ENCODE results near the gene PDS5B. TPM values are rescaled to one million over a fixed set of nuclear protein-coding genes. Genes with fewer than 3 reads are reported as not detected.

Gene PDS5B
- total and polyA plus RNA-seq, 2 experiments from 2014 or later, result 43.9 to 46.5 TPM

DNA sequence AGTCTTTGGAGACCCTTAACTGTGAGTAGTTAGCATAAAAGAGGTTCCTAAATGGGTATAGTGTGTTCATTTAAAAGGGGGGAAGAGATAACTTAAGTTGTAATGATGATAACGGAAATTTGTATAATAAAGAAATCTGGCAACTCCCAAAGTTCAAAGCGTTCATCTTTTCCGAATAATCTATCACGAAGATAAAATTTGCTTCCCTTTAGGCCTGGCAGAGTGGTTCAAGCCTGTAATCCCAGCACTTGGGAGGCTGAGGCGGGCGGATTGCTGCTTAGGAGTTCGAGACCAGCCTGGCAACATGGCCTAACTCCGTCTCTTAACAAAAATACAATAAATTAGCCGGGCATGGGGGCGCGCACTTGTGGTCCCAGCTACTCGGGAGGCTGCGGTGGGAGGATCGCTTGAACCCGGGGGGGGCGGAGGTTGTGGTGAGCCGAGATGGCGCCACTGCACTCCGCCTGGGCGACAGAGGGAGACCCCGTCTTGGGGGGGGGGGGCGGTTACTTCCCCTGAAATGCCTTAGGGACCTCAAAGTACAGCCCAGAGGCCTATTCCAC, 48.6 kb upstream of the PDS5B start:
- Histone ChIP-seq H4K20me1 (replicated peaks; ENCODE audit: insufficient read depth) (no peaks in the 10 kb centered on the region; the same call in none of the 2 replicates), H2AFZ (peak overlapping the region; percentile 40; the same call in 1 of the 2 replicates), H3K4me3 (peak overlapping the region; percentile 72), H3F3A (replicated peaks; ENCODE audit: low read depth) (no peaks in the 10 kb centered on the region), H3K27me3 (ENCODE audit: insufficient read depth) (no peaks in the 10 kb centered on the region), H3K27ac (ENCODE audit: low read depth) (peak overlapping the region; percentile 92), H3K36me3 (ENCODE audit: insufficient read depth) (peaks cover 16% of the 10 kb centered on the region; the same call in 1 of the 2 replicates), H3K4me1 (ENCODE audit: insufficient read depth) (peaks cover 5% of the 10 kb centered on the region), H3K9me2 (ENCODE audit: insufficient read depth) (no peaks in the 10 kb centered on the region), H3K79me2 (replicated peaks; ENCODE audit: insufficient read depth) (peaks cover 55% of the 10 kb centered on the region), H3K4me2 (peak overlapping the region; percentile 80)
- Mint-ChIP-seq H3K36me3 (ENCODE audit: low read depth) (peaks cover 34% of the 10 kb centered on the region), H3K4me1 (peaks cover 19% of the 10 kb centered on the region), H3K4me3 (peak overlapping the region; percentile 96), H3K27me3 (ENCODE audit: insufficient read depth, low read depth, poor library complexity) (no peaks in the 10 kb centered on the region), H3K27ac (peak overlapping the region; percentile 97), H3K9me3 (no peaks in the 10 kb centered on the region; the same call in 2 of the 3 replicates)
- TF ChIP-seq ZNF114 (CRISPR knock-in tag; IDR thresholded peaks at IDR 0.05) (no peak), NANOG (IDR thresholded peaks at IDR 0.05; ENCODE audit: borderline replicate concordance) (no peak), EZH2 (IDR thresholded peaks at IDR 0.05; ENCODE audit: low read depth, unreplicated experiment) (no peak), EZH2phosphoT487 (IDR thresholded peaks at IDR 0.05; ENCODE audit: unreplicated experiment) (no peak), CREB1 (CRISPR knock-in tag; IDR thresholded peaks at IDR 0.05; ENCODE audit: low read depth) (no peak), JUNB (IDR thresholded peaks at IDR 0.05; ENCODE audit: unreplicated experiment) (no peak), STAT1 (IDR thresholded peaks at IDR 0.05; ENCODE audit: unreplicated experiment) (no peak), POLR2AphosphoS5 (IDR thresholded peaks at IDR 0.05; ENCODE audit: low read depth) (no peak), ZNF331 (CRISPR knock-in tag; IDR thresholded peaks at IDR 0.05; ENCODE audit: low read depth) (no peak)
- TF ChIP-seq, protein P1, sequence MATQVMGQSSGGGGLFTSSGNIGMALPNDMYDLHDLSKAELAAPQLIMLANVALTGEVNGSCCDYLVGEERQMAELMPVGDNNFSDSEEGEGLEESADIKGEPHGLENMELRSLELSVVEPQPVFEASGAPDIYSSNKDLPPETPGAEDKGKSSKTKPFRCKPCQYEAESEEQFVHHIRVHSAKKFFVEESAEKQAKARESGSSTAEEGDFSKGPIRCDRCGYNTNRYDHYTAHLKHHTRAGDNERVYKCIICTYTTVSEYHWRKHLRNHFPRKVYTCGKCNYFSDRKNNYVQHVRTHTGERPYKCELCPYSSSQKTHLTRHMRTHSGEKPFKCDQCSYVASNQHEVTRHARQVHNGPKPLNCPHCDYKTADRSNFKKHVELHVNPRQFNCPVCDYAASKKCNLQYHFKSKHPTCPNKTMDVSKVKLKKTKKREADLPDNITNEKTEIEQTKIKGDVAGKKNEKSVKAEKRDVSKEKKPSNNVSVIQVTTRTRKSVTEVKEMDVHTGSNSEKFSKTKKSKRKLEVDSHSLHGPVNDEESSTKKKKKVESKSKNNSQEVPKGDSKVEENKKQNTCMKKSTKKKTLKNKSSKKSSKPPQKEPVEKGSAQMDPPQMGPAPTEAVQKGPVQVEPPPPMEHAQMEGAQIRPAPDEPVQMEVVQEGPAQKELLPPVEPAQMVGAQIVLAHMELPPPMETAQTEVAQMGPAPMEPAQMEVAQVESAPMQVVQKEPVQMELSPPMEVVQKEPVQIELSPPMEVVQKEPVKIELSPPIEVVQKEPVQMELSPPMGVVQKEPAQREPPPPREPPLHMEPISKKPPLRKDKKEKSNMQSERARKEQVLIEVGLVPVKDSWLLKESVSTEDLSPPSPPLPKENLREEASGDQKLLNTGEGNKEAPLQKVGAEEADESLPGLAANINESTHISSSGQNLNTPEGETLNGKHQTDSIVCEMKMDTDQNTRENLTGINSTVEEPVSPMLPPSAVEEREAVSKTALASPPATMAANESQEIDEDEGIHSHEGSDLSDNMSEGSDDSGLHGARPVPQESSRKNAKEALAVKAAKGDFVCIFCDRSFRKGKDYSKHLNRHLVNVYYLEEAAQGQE (IDR thresholded peaks at IDR 0.05; ENCODE audit: unreplicated experiment), result no peak
- TF ChIP-seq, protein P2, sequence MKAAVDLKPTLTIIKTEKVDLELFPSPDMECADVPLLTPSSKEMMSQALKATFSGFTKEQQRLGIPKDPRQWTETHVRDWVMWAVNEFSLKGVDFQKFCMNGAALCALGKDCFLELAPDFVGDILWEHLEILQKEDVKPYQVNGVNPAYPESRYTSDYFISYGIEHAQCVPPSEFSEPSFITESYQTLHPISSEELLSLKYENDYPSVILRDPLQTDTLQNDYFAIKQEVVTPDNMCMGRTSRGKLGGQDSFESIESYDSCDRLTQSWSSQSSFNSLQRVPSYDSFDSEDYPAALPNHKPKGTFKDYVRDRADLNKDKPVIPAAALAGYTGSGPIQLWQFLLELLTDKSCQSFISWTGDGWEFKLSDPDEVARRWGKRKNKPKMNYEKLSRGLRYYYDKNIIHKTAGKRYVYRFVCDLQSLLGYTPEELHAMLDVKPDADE (IDR thresholded peaks at IDR 0.05), result no peak
- TF ChIP-seq, protein P3, sequence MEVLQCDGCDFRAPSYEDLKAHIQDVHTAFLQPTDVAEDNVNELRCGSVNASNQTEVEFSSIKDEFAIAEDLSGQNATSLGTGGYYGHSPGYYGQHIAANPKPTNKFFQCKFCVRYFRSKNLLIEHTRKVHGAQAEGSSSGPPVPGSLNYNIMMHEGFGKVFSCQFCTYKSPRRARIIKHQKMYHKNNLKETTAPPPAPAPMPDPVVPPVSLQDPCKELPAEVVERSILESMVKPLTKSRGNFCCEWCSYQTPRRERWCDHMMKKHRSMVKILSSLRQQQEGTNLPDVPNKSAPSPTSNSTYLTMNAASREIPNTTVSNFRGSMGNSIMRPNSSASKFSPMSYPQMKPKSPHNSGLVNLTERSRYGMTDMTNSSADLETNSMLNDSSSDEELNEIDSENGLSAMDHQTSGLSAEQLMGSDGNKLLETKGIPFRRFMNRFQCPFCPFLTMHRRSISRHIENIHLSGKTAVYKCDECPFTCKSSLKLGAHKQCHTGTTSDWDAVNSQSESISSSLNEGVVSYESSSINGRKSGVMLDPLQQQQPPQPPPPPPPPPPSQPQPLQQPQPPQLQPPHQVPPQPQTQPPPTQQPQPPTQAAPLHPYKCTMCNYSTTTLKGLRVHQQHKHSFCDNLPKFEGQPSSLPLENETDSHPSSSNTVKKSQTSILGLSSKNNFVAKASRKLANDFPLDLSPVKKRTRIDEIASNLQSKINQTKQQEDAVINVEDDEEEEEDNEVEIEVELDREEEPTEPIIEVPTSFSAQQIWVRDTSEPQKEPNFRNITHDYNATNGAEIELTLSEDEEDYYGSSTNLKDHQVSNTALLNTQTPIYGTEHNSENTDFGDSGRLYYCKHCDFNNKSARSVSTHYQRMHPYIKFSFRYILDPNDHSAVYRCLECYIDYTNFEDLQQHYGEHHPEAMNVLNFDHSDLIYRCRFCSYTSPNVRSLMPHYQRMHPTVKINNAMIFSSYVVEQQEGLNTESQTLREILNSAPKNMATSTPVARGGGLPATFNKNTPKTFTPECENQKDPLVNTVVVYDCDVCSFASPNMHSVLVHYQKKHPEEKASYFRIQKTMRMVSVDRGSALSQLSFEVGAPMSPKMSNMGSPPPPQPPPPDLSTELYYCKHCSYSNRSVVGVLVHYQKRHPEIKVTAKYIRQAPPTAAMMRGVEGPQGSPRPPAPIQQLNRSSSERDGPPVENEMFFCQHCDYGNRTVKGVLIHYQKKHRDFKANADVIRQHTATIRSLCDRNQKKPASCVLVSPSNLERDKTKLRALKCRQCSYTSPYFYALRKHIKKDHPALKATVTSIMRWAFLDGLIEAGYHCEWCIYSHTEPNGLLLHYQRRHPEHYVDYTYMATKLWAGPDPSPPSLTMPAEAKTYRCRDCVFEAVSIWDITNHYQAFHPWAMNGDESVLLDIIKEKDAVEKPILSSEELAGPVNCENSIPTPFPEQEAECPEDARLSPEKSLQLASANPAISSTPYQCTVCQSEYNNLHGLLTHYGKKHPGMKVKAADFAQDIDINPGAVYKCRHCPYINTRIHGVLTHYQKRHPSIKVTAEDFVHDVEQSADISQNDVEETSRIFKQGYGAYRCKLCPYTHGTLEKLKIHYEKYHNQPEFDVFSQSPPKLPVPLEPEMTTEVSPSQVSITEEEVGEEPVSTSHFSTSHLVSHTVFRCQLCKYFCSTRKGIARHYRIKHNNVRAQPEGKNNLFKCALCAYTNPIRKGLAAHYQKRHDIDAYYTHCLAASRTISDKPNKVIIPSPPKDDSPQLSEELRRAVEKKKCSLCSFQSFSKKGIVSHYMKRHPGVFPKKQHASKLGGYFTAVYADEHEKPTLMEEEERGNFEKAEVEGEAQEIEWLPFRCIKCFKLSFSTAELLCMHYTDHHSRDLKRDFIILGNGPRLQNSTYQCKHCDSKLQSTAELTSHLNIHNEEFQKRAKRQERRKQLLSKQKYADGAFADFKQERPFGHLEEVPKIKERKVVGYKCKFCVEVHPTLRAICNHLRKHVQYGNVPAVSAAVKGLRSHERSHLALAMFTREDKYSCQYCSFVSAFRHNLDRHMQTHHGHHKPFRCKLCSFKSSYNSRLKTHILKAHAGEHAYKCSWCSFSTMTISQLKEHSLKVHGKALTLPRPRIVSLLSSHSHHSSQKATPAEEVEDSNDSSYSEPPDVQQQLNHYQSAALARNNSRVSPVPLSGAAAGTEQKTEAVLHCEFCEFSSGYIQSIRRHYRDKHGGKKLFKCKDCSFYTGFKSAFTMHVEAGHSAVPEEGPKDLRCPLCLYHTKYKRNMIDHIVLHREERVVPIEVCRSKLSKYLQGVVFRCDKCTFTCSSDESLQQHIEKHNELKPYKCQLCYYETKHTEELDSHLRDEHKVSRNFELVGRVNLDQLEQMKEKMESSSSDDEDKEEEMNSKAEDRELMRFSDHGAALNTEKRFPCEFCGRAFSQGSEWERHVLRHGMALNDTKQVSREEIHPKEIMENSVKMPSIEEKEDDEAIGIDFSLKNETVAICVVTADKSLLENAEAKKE (CRISPR knock-in tag; IDR thresholded peaks at IDR 0.05), result no peak
- TF ChIP-seq, protein P4, sequence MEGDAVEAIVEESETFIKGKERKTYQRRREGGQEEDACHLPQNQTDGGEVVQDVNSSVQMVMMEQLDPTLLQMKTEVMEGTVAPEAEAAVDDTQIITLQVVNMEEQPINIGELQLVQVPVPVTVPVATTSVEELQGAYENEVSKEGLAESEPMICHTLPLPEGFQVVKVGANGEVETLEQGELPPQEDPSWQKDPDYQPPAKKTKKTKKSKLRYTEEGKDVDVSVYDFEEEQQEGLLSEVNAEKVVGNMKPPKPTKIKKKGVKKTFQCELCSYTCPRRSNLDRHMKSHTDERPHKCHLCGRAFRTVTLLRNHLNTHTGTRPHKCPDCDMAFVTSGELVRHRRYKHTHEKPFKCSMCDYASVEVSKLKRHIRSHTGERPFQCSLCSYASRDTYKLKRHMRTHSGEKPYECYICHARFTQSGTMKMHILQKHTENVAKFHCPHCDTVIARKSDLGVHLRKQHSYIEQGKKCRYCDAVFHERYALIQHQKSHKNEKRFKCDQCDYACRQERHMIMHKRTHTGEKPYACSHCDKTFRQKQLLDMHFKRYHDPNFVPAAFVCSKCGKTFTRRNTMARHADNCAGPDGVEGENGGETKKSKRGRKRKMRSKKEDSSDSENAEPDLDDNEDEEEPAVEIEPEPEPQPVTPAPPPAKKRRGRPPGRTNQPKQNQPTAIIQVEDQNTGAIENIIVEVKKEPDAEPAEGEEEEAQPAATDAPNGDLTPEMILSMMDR (conservative IDR thresholded peaks at IDR 0.05; ENCODE audit: low read depth in 2 of 2), result no peak
- ATAC-seq (peak; percentile 7), DNase-seq (ENCODE audit: low spot score) (peak; percentile 19)

All from GM23338 (cell line).